Hematopoietic multipotent progenitor cell treated with erythropoietin and hydrocortisone succinate and interleukin-3 and kit ligand, for 6 days (in vitro differentiated cells): ENCODE data around the gene CCDC85B.
A peak's percentile ranks its signal among the peaks of the same experiment; 100 is the strongest.

Experiments used
- DNase-seq: peaks from one replicate; pipeline ENCODE4 v3.0.0-alpha.2; 2015

Gene CCDC85B

GRCh38 chr11:65912845-65913244, 22.4 kb downstream of the CCDC85B start:
- no peak for DNase-seq

- no peak for DNase-seq
Observed at GRCh38 chr11:65915101-65915820, 24.8 kb downstream of the CCDC85B start.

GRCh38 chr11:65915821-65916251, 25.4 kb downstream of the CCDC85B start:
- peak; percentile 68 for DNase-seq

- DNase-seq: no peak
Observed at GRCh38 chr11:65916391-65916790, 25.9 kb downstream of the CCDC85B start.

- DNase-seq: no peak
Observed at GRCh38 chr11:65917077-65917433, 26.6 kb downstream of the CCDC85B start.

GRCh38 chr11:65917434-65918210, 27.1 kb downstream of the CCDC85B start:
- no peak for DNase-seq

- peak; percentile 61 for DNase-seq
Observed at GRCh38 chr11:65918211-65919140, 28.0 kb downstream of the CCDC85B start, which contains the start of gene C11orf68. TSS of gene C11orf68 (minus strand) at chr11:65919062. CDS start at chr11:65919031, 31 bp downstream.

GRCh38 chr11:65919141-65919572, 28.7 kb downstream of the CCDC85B start, which contains the start of gene DRAP1:
TSS of gene DRAP1 (plus strand) at chr11:65919426. CDS start at chr11:65919502, 76 bp downstream.
- DNase-seq: peak; percentile 99

GRCh38 chr11:65919573-65920371, 29.3 kb downstream of the CCDC85B start:
- peak; percentile 63 for DNase-seq

GRCh38 chr11:65920372-65920802, 29.9 kb downstream of the CCDC85B start:
- DNase-seq: no peak

- DNase-seq: no peak
Observed at GRCh38 chr11:65921033-65921555, 30.6 kb downstream of the CCDC85B start.

- DNase-seq: no peak
Observed at GRCh38 chr11:65921876-65922275, 31.4 kb downstream of the CCDC85B start.

- DNase-seq: no peak
Observed at GRCh38 chr11:65922565-65922964, 32.1 kb downstream of the CCDC85B start.

- DNase-seq: no peak
Observed at GRCh38 chr11:65925397-65925796, 34.9 kb downstream of the CCDC85B start.

- DNase-seq: peak; percentile 97
Observed at GRCh38 chr11:65927904-65928397, 37.5 kb downstream of the CCDC85B start.

- peak; percentile 76 for DNase-seq
Observed at GRCh38 chr11:65928667-65929066, 38.2 kb downstream of the CCDC85B start.

- DNase-seq: no peak
Observed at GRCh38 chr11:65931773-65932557, 41.5 kb downstream of the CCDC85B start.

- DNase-seq: peak; percentile 61
Observed at GRCh38 chr11:65932558-65932919, 42.1 kb downstream of the CCDC85B start.

GRCh38 chr11:65934014-65934413, 43.5 kb downstream of the CCDC85B start:
- DNase-seq: peak; percentile 98

- no peak for DNase-seq
Observed at GRCh38 chr11:65937766-65938165, 47.3 kb downstream of the CCDC85B start.
